Spleen (tissue), 11 donors: ENCODE measurements around the gene SPRR2A. TPM values are rescaled to one million over a fixed set of nuclear protein-coding genes. Genes with fewer than 3 reads are reported as not detected.

Experiments used
- DNase-seq: peaks from one replicate; pipeline ENCODE4 v3.0.0-alpha.2; 2020
- H3K27ac ChIP-seq, 8 donors: fragments of 200-600 bp; sonication (generic) in 7 of 8; 1 replicate in 4 of 8; 2 replicates in 4 of 8; pipeline versions ENCODE4 v1.5.0 to v1.8.0; 2016 to 2021; ENCODE audit warnings: inconsistent platforms in 4 of 8, mild to moderate bottlenecking in 4 of 8, moderate library complexity in 1 of 8
- H3K27me3 ChIP-seq, 7 donors: fragments of 200-600 bp; sonication (generic) in 6 of 7; replicated peaks in 1 of 7; 1 replicate in 4 of 7; 2 replicates in 3 of 7; pipeline versions ENCODE4 v1.5.0 to v1.8.0; 2016 to 2021; ENCODE audit warnings: inconsistent platforms in 3 of 7, mild to moderate bottlenecking in 1 of 7
- H3K36me3 ChIP-seq, 6 donors: fragments of 200-600 bp; sonication (generic) in 5 of 6; 1 replicate in 4 of 6; 2 replicates in 2 of 6; pipeline versions ENCODE4 v1.5.0 to v1.8.0; 2016 to 2021; ENCODE audit warnings: inconsistent platforms in 2 of 6
- H3K4me1 ChIP-seq, 6 donors: fragments of 200-600 bp; sonication (generic) in 5 of 6; 1 replicate in 3 of 6; 2 replicates in 3 of 6; pipeline versions ENCODE4 v1.5.0 to v1.8.0; 2016 to 2021; ENCODE audit warnings: inconsistent platforms in 3 of 6
- H3K4me3 ChIP-seq, 8 donors: fragments of 200-600 bp; sonication (generic) in 7 of 8; 1 replicate in 4 of 8; 2 replicates in 4 of 8; pipeline versions ENCODE4 v1.5.0 to v1.8.0; 2016 to 2021; ENCODE audit warnings: inconsistent platforms in 4 of 8, mild to moderate bottlenecking in 4 of 8, moderate library complexity in 2 of 8
- H3K9me3 ChIP-seq, 8 donors: fragments of 200-600 bp; sonication (generic) in 7 of 8; 1 replicate in 4 of 8; 2 replicates in 4 of 8; pipeline versions ENCODE4 v1.5.0 to v1.8.0; 2016 to 2021; ENCODE audit warnings: inconsistent platforms in 4 of 8
- CTCF ChIP-seq, 11 experiments: fragments of 200-600 bp in 7 of 11; fragments of 450-650 bp in 4 of 11; sonication (generic) in 4 of 11; IDR thresholded peaks in 8 of 11; conservative IDR thresholded peaks in 3 of 11; 1 replicate in 7 of 11; 2 replicates in 4 of 11; pipeline versions ENCODE4 v1.4.0 to v1.8.0; 2016 to 2021; ENCODE audit warnings: antibody characterized with exemption in 11 of 11, inconsistent platforms in 4 of 11, mild to moderate bottlenecking in 1 of 11
- POLR2A ChIP-seq, 3 donors: fragments of 450-650 bp; IDR thresholded peaks; one replicate each; pipeline ENCODE4 v1.5.1; 2017; ENCODE audit warnings: antibody characterized with exemption in 3 of 3, mild to moderate bottlenecking in 1 of 3
- POLR2AphosphoS5 ChIP-seq, 3 donors: sonication (generic); formaldehyde crosslinking; IDR thresholded peaks; one replicate each; pipeline ENCODE4 v1.5.1; 2017; ENCODE audit warnings: antibody characterized with exemption in 3 of 3
- WGBS, 5 donors: extraction: QIAGEN DNeasy Blood & Tissue Kit in 3 of 5; methylation state at CpG; one replicate each; pipeline versions ENCODE4 v1.1.5 to v1.1.7; 2013 to 2018; 5-methylcytosine and 5-hydroxymethylcytosine counted together
- intact Hi-C: fragments of 100-400 bp; cut with DNase I; formaldehyde crosslinking; loops from one replicate; pipeline ENCODE4 v1.15.0; 2023; ENCODE audit warnings: low total_unique reads
- polyA plus RNA-seq, 3 donors: library from polyadenylated mRNA; stranded (reverse); fragments of 200-250 nt; gene quantifications; one replicate each; pipeline ENCODE4 v1.2.1, GENCODE V29; 2013
- total RNA-seq, 7 donors: library from RNA; depleted of rRNA in 3 of 7; stranded (reverse); fragments of >200 nt in 3 of 7; fragmentation: NEBNext Ultra II Directional in 4 of 7; extraction: Animal tissue kit (Norgen Biotek cat#: 25700) in 4 of 7; gene quantifications; one replicate each; pipeline versions ENCODE4 v1.1.0 to v1.2.1, GENCODE V29; 2016 to 2021
- donor health status: healthy with polysubstance abuse.
- donor health status: DM: no; HTN: no; CAD: no; lungs with moderate emphysema.
- donor health status: DM: no; HTN: no; CAD: no.
- donor health status: Bipolar disorder and iron deficiency.
- donor health status: healthy.
- donor health status: DM: no; HTN: no; CAD: no.
- donor health status: DM: yes; HTN: yes; CAD: no.

The SPRR2A gene
- total and polyA plus RNA-seq, 10 donors, result 0.30 to 2.2 TPM; not detected in 8

- intact Hi-C loops, result no loop called here
- TF ChIP-seq POLR2AphosphoS5 (IDR thresholded peaks at IDR 0.05) (no peak), CTCF (IDR thresholded peaks at IDR 0.05 in 8 of 11, conservative IDR thresholded peaks at IDR 0.05 in 3 of 11) (no peak), POLR2A (IDR thresholded peaks at IDR 0.05) (no peak)
- Histone ChIP-seq H3K27me3 (peaks cover 0 to 4% (median 0%) of the 10 kb centered on the region in 7 donors), H3K4me1 (no peaks in the 10 kb centered on the region), H3K36me3 (no peaks in the 10 kb centered on the region), H3K4me3 (no peak within 1 kb of the TSS), H3K9me3 (no peaks in the 10 kb centered on the region), H3K27ac (no peak within 1 kb of the TSS)
- DNase-seq, result no peak
Observed at GRCh38 chr1:153094426-153094825, 37.1 kb upstream of the SPRR2A start, which contains the start of gene SPRR2E. Gene SPRR2E, minus strand, starts transcription at chr1:153094526. Its CDS starts 775 bp downstream, at chr1:153093751.

- peaks cover 0 to 12% (median 0%) of the 10 kb centered on the region in 7 donors for H3K27me3 ChIP-seq
- no peak overlapping the region for H3K4me3 ChIP-seq
- H3K9me3 ChIP-seq, result no peaks in the 10 kb centered on the region
- no peaks in the 10 kb centered on the region for H3K4me1 ChIP-seq
- TF ChIP-seq POLR2A (IDR thresholded peaks at IDR 0.05), result no peak
- no peak for TF ChIP-seq CTCF (IDR thresholded peaks at IDR 0.05 in 8 of 11, conservative IDR thresholded peaks at IDR 0.05 in 3 of 11)
- no peak for TF ChIP-seq POLR2AphosphoS5 (IDR thresholded peaks at IDR 0.05)
- WGBS, 5 donors, result 72 to 95% (median 89%) methylated on average over 1 of the region's 1 CpG
- no peaks in the 10 kb centered on the region for H3K36me3 ChIP-seq
- intact Hi-C loops, result no loop called here
- DNase-seq, result no peak
- no peak overlapping the region for H3K27ac ChIP-seq
Observed at GRCh38 chr1:153087652-153088051, 30.3 kb upstream of the SPRR2A start.

GRCh38 chr1:153081736-153082135 is 24.4 kb upstream of the SPRR2A start:
- peaks cover 0 to 12% (median 0%) of the 10 kb centered on the region in 7 donors for H3K27me3 ChIP-seq
- 87 to 95% (median 89%) methylated on average over 3 of the region's 3 CpGs for WGBS, 5 donors
- no peak for DNase-seq
- no peak overlapping the region for H3K4me3 ChIP-seq
- H3K9me3 ChIP-seq, result peaks cover 0 to 22% (median 13%) of the 10 kb centered on the region in 8 donors
- no peak for TF ChIP-seq POLR2AphosphoS5 (IDR thresholded peaks at IDR 0.05)
- TF ChIP-seq CTCF (IDR thresholded peaks at IDR 0.05 in 8 of 11, conservative IDR thresholded peaks at IDR 0.05 in 3 of 11), result no peak
- no peak overlapping the region for H3K27ac ChIP-seq
- intact Hi-C loops, result no loop called here
- H3K36me3 ChIP-seq, result no peaks in the 10 kb centered on the region
- H3K4me1 ChIP-seq, result no peaks in the 10 kb centered on the region

- Histone ChIP-seq H3K4me1 (no peaks in the 10 kb centered on the region), H3K36me3 (no peaks in the 10 kb centered on the region), H3K4me3 (no peak overlapping the region), H3K9me3 (no peaks in the 10 kb centered on the region), H3K27ac (no peak overlapping the region), H3K27me3 (no peaks in the 10 kb centered on the region)
- TF ChIP-seq CTCF (IDR thresholded peaks at IDR 0.05 in 8 of 11, conservative IDR thresholded peaks at IDR 0.05 in 3 of 11), result no peak
- no peak for TF ChIP-seq POLR2A (IDR thresholded peaks at IDR 0.05)
- TF ChIP-seq POLR2AphosphoS5 (IDR thresholded peaks at IDR 0.05), result no peak
- 75 to 80% (median 77%) methylated on average over 5 of the region's 5 CpGs for WGBS, 5 donors
- DNase-seq, result no peak
- intact Hi-C loops, result no loop called here
Observed at GRCh38 chr1:153072806-153073726, 15.8 kb upstream of the SPRR2A start.
